ENCODE measurements around the gene PLEKHA4. TPM values are rescaled to one million over a fixed set of nuclear protein-coding genes. Genes with fewer than 3 reads are reported as not detected.
A peak's percentile ranks its signal among the peaks of the same experiment; 100 is the strongest.
"Not testable (repeated sequence)": the region's sequence is repeated elsewhere in the genome, so short reads cannot be mapped to it uniquely, and the experiment has no call there.

The PLEKHA4 gene
- total RNA-seq, 1 experiment from 2014 or later = 3.0 TPM

DNA sequence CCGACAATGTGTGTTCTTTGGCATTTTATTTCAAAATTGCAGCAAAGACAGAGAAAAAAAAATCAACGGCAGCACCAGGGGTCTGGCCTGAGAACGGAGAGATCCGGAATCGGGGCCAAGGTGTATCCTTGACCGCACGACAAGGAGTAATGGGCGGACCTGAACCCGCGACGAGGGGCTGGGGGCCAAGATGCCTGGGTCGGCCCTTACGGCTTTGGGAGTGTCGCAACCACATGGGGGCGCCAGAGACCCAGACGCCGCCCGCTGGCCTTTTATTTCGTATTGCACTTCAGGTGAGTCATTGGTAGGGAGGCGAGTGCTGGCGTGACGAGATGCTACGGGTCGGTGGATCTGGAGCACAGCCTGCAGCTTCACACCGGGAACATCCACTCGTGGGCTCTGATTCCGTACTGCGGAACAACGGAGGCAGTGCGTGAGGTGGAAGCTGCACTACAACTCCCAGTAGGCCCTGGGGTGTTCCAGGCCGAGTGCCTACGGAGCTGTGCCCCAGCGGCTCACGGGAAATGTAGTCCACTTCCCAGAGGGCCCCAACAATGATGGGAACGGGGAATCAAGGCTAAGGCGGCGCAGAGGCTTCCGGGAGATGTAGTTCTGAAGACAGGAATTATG is 73.2 kb downstream of the PLEKHA4 start:
- in situ Hi-C loops (cut with HindIII; ENCODE audit: low pct_unique_long_range_greater_than_20kb, low sequenced_read_pairs) = no loop called here
- DNase-seq (ENCODE audit: low read depth, low spot score) = peak; percentile 95

DNA sequence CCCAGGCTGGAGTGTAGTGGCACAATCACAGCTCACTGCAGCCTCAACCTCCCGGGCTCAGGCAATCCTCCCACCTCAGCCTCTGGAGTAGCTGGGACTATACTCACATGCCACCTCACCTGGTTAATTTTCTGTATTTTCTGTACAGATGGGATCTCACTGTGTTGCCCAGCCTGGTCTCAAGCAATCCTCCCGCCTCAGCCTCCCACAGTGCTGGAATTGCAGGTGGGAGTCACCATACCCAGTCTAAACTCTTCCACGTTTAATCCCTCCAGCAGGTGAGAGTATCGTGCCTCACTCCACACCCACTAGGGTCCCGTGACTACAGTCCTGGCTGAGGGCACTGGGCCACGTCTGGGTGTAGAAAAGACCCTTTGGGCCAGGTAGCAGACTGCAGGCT is 74.1 kb downstream of the PLEKHA4 start:
- no peak for DNase-seq (ENCODE audit: low read depth, low spot score)
- in situ Hi-C loops (cut with HindIII; ENCODE audit: low pct_unique_long_range_greater_than_20kb, low sequenced_read_pairs) = no loop called here

DNA sequence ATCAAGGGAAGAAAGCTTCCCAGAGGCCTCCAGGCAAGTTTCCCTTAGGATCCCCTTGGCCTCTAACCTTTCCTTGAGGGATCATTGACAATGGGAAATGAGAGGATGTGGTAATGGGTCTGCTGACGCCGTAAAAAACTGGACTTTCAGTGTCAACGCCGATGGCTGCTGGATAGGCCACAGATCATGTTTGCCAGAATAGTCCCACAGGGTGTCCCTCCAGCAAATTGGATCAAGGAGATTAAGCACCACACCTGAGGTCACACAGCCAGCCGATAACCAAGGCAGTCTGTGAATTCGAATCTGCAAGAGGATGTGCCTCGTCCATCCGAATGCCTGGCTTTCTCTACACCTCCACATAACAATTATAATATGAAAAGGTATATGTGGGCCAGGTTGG is 75.1 kb downstream of the PLEKHA4 start:
- no peak for DNase-seq (ENCODE audit: low read depth, low spot score)
- in situ Hi-C loops (cut with HindIII; ENCODE audit: low pct_unique_long_range_greater_than_20kb, low sequenced_read_pairs) = no loop called here

DNA sequence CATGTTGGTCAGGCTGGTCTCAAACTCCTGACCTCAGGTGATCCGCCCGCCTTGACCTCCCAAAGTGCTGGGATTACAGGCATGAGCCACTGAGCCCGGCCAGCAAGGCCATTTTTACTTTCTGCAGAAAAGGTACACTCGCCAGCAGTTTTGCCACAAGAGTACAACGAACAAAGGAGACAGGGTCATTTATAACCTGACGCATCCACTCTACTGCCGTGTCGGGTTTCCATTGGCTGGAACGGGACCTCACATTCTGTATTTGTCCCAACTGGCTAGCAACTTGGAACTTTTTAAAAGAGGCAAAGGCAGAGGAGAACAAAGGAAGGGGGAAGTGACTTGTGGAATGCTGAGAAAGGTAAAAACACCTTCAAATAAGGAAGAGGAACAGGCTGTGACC is 81.1 kb downstream of the PLEKHA4 start:
- in situ Hi-C loops (cut with HindIII; ENCODE audit: low pct_unique_long_range_greater_than_20kb, low sequenced_read_pairs); DNase-seq (ENCODE audit: low read depth, low spot score): not testable (repeated sequence)

Small RNA genes within 50 kb of the gene (small RNA-seq; reads per million reads assigned to genes)
- gene RNU6-317P = 0 reads per million in 2 experiments

Other genes starting within 250 kb of the PLEKHA4 start
- 1,626 and 1,782 TPM in 2 replicates for gene RPL18, start 249.4 kb downstream of the PLEKHA4 start, total RNA-seq (2014; rRNA removed; shearing (Covaris generic))
- gene SPHK2, start 249.1 kb downstream of the PLEKHA4 start, total RNA-seq (2014; rRNA removed; shearing (Covaris generic)) = 4.8 and 7.3 TPM in 2 replicates
- gene DBP, start 231.2 kb downstream of the PLEKHA4 start, total RNA-seq (2014; rRNA removed; shearing (Covaris generic)) = 19.9 and 21.3 TPM in 2 replicates
- gene CA11, start 222.4 kb downstream of the PLEKHA4 start, total RNA-seq (2014; rRNA removed; shearing (Covaris generic)) = 5.1 and 7.1 TPM in 2 replicates
- 0.05 TPM in 1 of 2 replicates, not detected in the other for gene NTN5, start 195.6 kb downstream of the PLEKHA4 start, total RNA-seq (2014; rRNA removed; shearing (Covaris generic))
- not detected in 2 replicates for gene FUT2, start 172.6 kb downstream of the PLEKHA4 start, total RNA-seq (2014; rRNA removed; shearing (Covaris generic))
- gene MAMSTR, start 148.9 kb downstream of the PLEKHA4 start, total RNA-seq (2014; rRNA removed; shearing (Covaris generic)) = 0.35 and 0.50 TPM in 2 replicates
- 0.71 and 1.2 TPM in 2 replicates for gene RASIP1, start 128.0 kb downstream of the PLEKHA4 start, total RNA-seq (2014; rRNA removed; shearing (Covaris generic))
- gene IZUMO1, start 121.7 kb downstream of the PLEKHA4 start, total RNA-seq (2014; rRNA removed; shearing (Covaris generic)) = not detected in 2 replicates
- 0.11 and 0.16 TPM in 2 replicates for gene FUT1, start 116.0 kb downstream of the PLEKHA4 start, total RNA-seq (2014; rRNA removed; shearing (Covaris generic))
- not detected in 2 replicates for gene FGF21, start 113.1 kb downstream of the PLEKHA4 start, total RNA-seq (2014; rRNA removed; shearing (Covaris generic))
- 12.5 and 14.4 TPM in 2 replicates for gene BCAT2, start 57.6 kb downstream of the PLEKHA4 start, total RNA-seq (2014; rRNA removed; shearing (Covaris generic))
- gene HSD17B14, start 32.1 kb downstream of the PLEKHA4 start, total RNA-seq (2014; rRNA removed; shearing (Covaris generic)) = 53.9 and 58.9 TPM in 2 replicates
- gene PPP1R15A, start 3.8 kb upstream of the PLEKHA4 start, total RNA-seq (2014; rRNA removed; shearing (Covaris generic)) = 26.3 and 30.2 TPM in 2 replicates
- not detected in 2 replicates for gene TULP2, start 30.1 kb upstream of the PLEKHA4 start, total RNA-seq (2014; rRNA removed; shearing (Covaris generic))
- 164 and 168 TPM in 2 replicates for gene NUCB1, start 31.7 kb upstream of the PLEKHA4 start, total RNA-seq (2014; rRNA removed; shearing (Covaris generic))
- gene DHDH, start 65.1 kb upstream of the PLEKHA4 start, total RNA-seq (2014; rRNA removed; shearing (Covaris generic)) = 0.24 and 0.45 TPM in 2 replicates
- 90.3 and 108 TPM in 2 replicates for gene BAX, start 86.3 kb upstream of the PLEKHA4 start, total RNA-seq (2014; rRNA removed; shearing (Covaris generic))
- 1,840 and 1,902 TPM in 2 replicates for gene FTL, start 96.7 kb upstream of the PLEKHA4 start, total RNA-seq (2014; rRNA removed; shearing (Covaris generic))
- 29.3 and 33.1 TPM in 2 replicates for gene GYS1, start 124.7 kb upstream of the PLEKHA4 start, total RNA-seq (2014; rRNA removed; shearing (Covaris generic))
- gene RUVBL2, start 125.3 kb upstream of the PLEKHA4 start, total RNA-seq (2014; rRNA removed; shearing (Covaris generic)) = 199 and 203 TPM in 2 replicates
- gene LHB, start 148.5 kb upstream of the PLEKHA4 start, total RNA-seq (2014; rRNA removed; shearing (Covaris generic)) = not detected in 2 replicates
- not detected in 2 replicates for gene CGB3, start 155.7 kb upstream of the PLEKHA4 start, total RNA-seq (2014; rRNA removed; shearing (Covaris generic))
- gene CGB2, start 163.3 kb upstream of the PLEKHA4 start, total RNA-seq (2014; rRNA removed; shearing (Covaris generic)) = not detected in 2 replicates
- gene CGB1, start 168.3 kb upstream of the PLEKHA4 start, total RNA-seq (2014; rRNA removed; shearing (Covaris generic)) = not detected in 2 replicates
- not detected in 2 replicates for gene CGB5, start 175.2 kb upstream of the PLEKHA4 start, total RNA-seq (2014; rRNA removed; shearing (Covaris generic))
- not detected in 2 replicates for gene CGB8, start 180.5 kb upstream of the PLEKHA4 start, total RNA-seq (2014; rRNA removed; shearing (Covaris generic))
- not detected in 2 replicates for gene CGB7, start 189.1 kb upstream of the PLEKHA4 start, total RNA-seq (2014; rRNA removed; shearing (Covaris generic))
- gene NTF4, start 196.2 kb upstream of the PLEKHA4 start, total RNA-seq (2014; rRNA removed; shearing (Covaris generic)) = not detected in 2 replicates
- gene KCNA7, start 204.1 kb upstream of the PLEKHA4 start, total RNA-seq (2014; rRNA removed; shearing (Covaris generic)) = 0.03 TPM in 2 replicates
- gene SNRNP70, start 216.8 kb upstream of the PLEKHA4 start, total RNA-seq (2014; rRNA removed; shearing (Covaris generic)) = 141 and 179 TPM in 2 replicates
- gene LIN7B, start 245.8 kb upstream of the PLEKHA4 start, total RNA-seq (2014; rRNA removed; shearing (Covaris generic)) = 5.6 and 6.4 TPM in 2 replicates

Measured in SK-MEL-5 (cell line).